HUES48 (cell line): Measurements from ENCODE around the gene ASXL1.
A peak's percentile ranks its signal among the peaks of the same experiment; 100 is the strongest.

Experiments used
- H3K27ac ChIP-seq: one replicate; pipeline ENCODE4 v1.7.0; 2013; ENCODE audit warnings: low read depth, low read length, inconsistent platforms
- H3K27me3 ChIP-seq: 2 replicates; pipeline ENCODE4 v1.6.1; 2013; ENCODE audit warnings: mild to moderate bottlenecking, low read length; ENCODE audit not compliant: control insufficient read depth, insufficient read depth
- H3K36me3 ChIP-seq: 2 replicates; pipeline ENCODE4 v1.6.1; 2013; ENCODE audit warnings: low read length; ENCODE audit not compliant: control insufficient read depth, insufficient read depth
- H3K4me1 ChIP-seq: 2 replicates; pipeline ENCODE4 v1.6.1; 2013; ENCODE audit warnings: mild to moderate bottlenecking, low read length; ENCODE audit not compliant: control insufficient read depth, insufficient read depth
- H3K4me3 ChIP-seq: 2 replicates; pipeline ENCODE4 v1.5.1; 2013; ENCODE audit warnings: mild to moderate bottlenecking, low read depth, low read length
- H3K9ac ChIP-seq: 2 replicates; pipeline ENCODE4 v1.6.1; 2013; ENCODE audit warnings: mild to moderate bottlenecking, low read depth, low read length, moderate library complexity
- H3K9me3 ChIP-seq: 2 replicates; pipeline ENCODE4 v1.6.1; 2013; ENCODE audit warnings: low read length; ENCODE audit not compliant: control insufficient read depth, insufficient read depth

Gene ASXL1

DNA sequence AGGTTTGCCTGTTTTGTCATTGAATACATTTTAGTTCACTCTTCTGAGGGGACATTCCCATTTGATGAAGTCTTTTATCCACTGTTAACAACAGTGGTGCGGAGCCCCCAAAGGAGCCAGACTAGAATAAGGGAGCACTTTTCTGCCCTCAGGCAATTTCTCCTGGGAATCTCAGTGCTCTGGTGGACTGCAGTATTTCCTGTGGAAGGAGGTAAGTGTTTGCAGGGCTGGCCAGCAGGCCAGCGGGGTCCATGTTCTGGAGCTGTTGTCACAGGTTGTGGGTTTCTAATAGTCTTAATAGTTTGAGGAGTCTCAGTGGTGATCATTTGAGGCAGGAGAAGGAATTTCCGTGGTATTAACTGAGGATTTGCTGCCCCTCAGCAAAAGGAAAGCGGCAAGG is 83.5 kb downstream of the ASXL1 start:
- Histone ChIP-seq H3K4me1 (peaks cover 7% of the 10 kb centered on the region; the same call in 1 of the 2 replicates), H3K27me3 (no peaks in the 10 kb centered on the region), H3K27ac (no peak overlapping the region), H3K9ac (no peak overlapping the region), H3K36me3 (peaks cover 16% of the 10 kb centered on the region), H3K9me3 (no peaks in the 10 kb centered on the region), H3K4me3 (no peak overlapping the region)

DNA sequence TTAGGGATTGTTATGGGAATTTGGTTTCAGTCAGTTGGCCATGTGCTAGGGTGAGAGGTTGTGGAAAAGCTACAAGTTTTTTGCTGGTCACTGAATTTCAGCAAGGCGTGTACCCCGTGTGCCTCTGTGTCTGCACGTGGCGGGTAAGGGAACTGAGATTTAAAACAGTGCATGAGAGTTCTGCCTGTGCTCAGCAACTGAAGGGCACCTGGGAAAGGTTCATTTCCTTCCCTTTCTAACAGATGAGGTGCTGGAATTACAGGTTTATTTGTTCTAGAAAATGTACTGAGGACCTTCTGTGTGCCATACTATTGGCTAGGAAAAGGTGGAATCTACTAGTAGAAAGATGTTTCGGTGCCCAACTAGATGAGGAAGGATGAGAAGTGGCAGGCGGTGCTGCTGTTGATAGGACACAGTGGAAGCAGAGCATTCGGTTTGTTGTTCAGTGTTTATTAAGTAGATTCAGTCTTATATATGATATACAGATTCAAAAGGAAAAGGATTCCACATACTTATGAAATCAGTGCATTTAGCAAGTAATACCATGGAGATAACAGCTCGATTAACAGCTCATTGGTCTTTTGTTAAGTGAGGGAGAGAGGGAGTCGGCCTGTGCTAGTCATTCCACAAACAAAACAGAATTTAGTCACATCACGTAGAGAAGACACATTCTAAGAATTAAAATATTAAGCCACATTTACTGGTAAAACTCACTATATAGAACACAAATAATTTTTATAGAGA is 84.7 kb downstream of the ASXL1 start:
- H3K9ac ChIP-seq, result no peak overlapping the region
- H3K36me3 ChIP-seq, result peaks cover 24% of the 10 kb centered on the region
- no peaks in the 10 kb centered on the region for H3K9me3 ChIP-seq

DNA sequence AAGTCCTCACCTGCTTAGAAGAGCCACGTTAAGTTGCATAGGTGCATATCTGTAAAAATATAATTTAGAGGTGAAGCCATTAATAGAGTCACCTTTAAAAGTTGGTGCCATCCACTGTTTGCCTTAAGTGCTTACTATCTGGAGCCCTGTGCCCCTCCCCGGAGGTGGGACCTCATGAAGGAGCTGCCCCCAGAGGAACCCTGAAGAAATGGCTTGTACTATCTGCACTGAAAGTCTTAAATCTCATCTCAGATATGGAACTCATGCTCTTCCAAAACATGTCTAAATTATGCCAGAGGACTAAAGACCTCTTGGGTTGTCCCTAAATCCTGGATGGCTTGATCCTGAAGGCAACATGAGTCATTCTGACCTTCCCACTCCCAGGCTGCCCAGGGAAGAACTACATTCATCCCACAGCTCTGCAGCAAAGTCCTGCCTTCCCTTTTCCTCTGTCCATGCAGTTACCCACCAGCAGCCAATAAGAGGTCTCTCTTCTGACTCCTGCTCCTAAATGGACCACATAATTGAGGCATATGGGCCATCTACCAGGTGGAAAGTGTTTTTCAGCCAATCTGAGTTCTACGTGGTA is 85.3 kb downstream of the ASXL1 start:
- no peak overlapping the region for H3K9ac ChIP-seq
- H3K4me3 ChIP-seq, result no peak overlapping the region
- H3K27me3 ChIP-seq, result no peaks in the 10 kb centered on the region
- peak overlapping the region; percentile 2 for H3K27ac ChIP-seq
- peaks cover 25% of the 10 kb centered on the region for H3K36me3 ChIP-seq
- H3K4me1 ChIP-seq, result peaks cover 7% of the 10 kb centered on the region; the same call in 1 of the 2 replicates
- no peaks in the 10 kb centered on the region for H3K9me3 ChIP-seq

More for the DNA sequence above, 84.7 kb downstream of the ASXL1 start:
- H3K27me3 ChIP-seq, result no peaks in the 10 kb centered on the region
- peaks cover 7% of the 10 kb centered on the region; the same call in 1 of the 2 replicates for H3K4me1 ChIP-seq
- no peak overlapping the region for H3K27ac ChIP-seq
- no peak overlapping the region for H3K4me3 ChIP-seq

DNA sequence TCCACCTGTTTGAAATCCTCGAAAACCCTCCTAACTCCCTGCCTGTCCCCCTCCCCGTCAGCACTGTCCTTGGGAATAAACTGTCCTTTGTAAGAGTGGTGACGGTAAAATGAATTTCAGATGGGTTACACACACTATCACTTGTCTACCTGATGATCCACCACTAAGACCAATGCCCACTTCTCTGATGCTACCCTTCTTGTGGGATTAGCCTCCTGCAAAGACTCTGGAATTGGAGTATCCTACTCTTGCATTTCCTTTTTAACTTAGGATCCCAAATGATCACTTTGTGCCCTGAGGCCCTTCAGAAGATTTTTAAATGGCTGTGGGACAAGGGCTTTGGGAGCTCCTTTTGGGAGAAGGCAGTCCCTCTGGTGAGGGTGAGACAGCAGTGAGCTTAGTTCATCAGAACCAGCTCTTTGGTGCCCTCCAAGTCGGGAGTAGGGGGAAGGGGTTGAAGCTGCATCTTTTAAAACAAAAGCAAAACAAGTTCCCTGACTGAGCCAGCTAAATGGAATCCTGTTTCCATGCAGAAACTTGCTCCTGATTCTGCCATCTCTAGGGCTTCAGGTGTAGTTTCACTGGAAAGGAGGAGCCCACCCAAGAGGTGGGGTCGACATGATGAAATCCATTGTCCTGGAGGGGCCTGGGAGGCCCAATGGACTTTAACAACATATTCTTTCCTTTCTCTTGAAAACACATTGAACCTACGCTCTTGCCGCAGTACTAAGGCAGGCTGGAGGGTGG is 86.5 kb downstream of the ASXL1 start:
- H3K36me3 ChIP-seq, result peaks cover 31% of the 10 kb centered on the region
- no peaks in the 10 kb centered on the region for H3K27me3 ChIP-seq
- H3K27ac ChIP-seq, result peak overlapping the region; percentile 37
- no peak overlapping the region for H3K9ac ChIP-seq
- H3K9me3 ChIP-seq, result no peaks in the 10 kb centered on the region
- no peak overlapping the region for H3K4me3 ChIP-seq
- peaks cover 7% of the 10 kb centered on the region; the same call in 1 of the 2 replicates for H3K4me1 ChIP-seq

DNA sequence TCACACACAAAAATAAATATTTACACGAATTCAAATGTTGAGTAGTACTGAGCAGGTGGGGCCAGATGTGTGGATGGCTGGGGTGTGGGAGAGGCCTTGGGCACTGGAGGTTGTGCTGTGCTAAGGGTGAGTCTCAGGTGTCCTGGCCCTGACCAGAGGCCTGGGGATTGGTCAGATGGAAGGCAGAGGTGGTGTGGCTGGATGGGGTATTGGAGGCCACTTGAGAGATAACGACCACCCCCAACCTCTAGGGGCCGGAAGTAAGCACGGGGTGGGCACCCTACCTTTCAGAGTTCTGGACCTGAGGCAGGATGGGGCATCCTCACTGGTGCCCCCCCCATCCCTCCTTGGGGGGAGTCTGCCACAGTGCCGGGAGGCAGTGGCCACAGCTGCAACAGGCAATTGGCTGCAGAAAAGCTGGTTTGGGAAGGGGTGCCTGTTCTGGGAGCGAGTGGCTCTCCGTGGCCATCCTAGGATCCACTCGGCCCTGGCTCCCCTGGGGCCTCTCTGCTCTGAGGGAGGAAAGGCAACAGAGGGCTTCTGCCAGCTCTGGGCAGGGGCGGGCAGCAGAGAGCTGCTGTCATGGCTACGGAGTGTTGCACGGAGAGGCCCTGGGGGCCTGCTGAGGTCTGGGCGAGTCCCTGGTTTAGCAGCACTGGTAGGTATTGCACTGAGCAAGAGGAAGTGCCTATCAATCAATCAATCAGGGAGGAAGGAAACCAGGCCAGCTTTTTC is 87.6 kb downstream of the ASXL1 start:
- Histone ChIP-seq H3K9ac (no peak overlapping the region), H3K36me3 (peaks cover 42% of the 10 kb centered on the region), H3K4me3 (no peak overlapping the region), H3K27me3 (no peaks in the 10 kb centered on the region), H3K4me1 (peaks cover 7% of the 10 kb centered on the region; the same call in 1 of the 2 replicates), H3K9me3 (no peaks in the 10 kb centered on the region), H3K27ac (no peak overlapping the region)

DNA sequence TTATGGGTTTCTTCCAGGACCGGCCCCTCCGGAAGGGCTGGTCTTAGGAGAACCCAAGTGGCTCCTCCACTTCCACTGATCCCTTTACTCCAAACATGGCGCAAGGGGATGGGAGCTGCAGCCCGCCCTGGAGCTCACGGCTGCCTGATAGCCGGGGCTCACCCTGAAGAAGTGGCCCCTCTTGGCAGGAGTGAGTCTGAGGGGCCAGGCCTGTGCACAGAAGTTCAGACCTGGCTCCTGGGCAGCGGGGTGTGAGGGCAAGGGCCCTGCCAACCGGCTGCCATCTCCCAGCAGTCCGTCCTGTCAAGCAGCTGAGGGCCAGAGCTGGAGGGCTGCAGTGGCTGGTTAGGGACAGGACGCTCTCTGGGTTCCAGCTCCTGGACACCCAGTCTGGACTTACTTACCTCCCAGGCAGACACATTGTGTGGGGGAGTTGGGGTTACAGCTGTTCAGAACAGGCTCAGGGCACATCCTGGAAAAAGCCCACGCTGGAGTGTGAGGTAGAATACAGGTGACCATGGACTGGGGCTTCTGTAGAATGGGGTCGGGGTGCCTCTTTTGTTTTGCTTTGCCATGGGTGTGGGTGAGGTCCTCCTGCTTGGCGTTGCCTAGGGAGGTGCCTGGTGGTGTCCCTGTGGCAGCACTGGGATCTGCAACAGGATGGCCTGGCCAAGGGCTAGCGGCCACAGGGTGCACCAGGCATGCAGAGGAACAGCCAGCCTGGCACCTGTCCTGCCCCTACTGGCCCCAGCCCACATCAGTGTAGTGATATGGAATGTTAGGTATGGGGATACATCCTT is 88.4 kb downstream of the ASXL1 start:
- Histone ChIP-seq H3K27ac (no peak overlapping the region), H3K4me1 (peaks cover 7% of the 10 kb centered on the region; the same call in 1 of the 2 replicates), H3K9me3 (no peaks in the 10 kb centered on the region), H3K9ac (no peak overlapping the region), H3K4me3 (no peak overlapping the region), H3K27me3 (no peaks in the 10 kb centered on the region), H3K36me3 (peaks cover 49% of the 10 kb centered on the region)

DNA sequence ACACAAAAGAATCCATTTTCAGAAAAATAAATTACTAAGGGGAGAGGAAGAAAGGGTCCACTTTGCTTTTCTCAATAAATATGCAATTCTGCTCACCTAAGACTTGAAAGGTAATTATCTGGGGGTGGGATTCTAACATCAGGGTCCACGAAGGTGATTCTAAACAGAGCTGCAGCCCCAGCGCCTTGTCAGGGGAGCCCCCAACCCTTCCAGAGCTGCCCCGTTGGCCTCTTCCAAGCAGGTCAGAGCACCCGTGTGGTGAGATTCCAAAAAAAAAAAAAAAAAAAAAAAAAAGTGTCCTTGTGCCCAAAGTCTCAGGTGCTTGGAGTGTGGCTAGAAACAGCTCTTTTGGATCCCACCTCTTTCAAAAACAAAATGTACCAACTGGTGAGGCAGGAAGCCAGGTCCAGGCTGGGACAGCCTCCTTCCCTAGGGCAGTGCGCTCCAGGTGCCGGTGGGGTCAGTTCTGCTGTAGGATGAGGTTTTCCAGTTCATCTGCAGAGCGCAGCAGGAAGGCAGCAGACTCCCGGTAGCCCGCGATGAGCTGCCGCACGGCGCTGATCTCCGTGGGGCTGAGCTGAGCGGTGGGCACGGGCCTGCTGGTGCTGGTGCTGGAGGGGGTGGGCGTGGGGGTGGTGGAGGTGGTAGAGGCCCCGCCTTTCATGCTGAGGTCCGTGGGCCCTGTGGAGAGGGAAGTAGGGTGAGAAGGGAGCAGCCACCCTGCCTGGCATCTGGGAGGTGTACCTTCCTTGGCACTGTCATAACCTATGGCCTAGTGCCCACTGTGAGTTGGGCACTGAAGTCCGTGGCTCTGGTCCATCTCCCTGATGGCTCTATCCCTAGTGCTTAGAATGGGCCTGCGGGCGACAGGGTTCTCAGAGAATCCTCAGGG is 89.3 kb downstream of the ASXL1 start:
- Histone ChIP-seq H3K27ac (no peak overlapping the region), H3K36me3 (peaks cover 58% of the 10 kb centered on the region), H3K27me3 (no peaks in the 10 kb centered on the region), H3K9ac (no peak overlapping the region), H3K4me3 (no peak overlapping the region), H3K9me3 (no peaks in the 10 kb centered on the region), H3K4me1 (peaks cover 7% of the 10 kb centered on the region; the same call in 1 of the 2 replicates)

DNA sequence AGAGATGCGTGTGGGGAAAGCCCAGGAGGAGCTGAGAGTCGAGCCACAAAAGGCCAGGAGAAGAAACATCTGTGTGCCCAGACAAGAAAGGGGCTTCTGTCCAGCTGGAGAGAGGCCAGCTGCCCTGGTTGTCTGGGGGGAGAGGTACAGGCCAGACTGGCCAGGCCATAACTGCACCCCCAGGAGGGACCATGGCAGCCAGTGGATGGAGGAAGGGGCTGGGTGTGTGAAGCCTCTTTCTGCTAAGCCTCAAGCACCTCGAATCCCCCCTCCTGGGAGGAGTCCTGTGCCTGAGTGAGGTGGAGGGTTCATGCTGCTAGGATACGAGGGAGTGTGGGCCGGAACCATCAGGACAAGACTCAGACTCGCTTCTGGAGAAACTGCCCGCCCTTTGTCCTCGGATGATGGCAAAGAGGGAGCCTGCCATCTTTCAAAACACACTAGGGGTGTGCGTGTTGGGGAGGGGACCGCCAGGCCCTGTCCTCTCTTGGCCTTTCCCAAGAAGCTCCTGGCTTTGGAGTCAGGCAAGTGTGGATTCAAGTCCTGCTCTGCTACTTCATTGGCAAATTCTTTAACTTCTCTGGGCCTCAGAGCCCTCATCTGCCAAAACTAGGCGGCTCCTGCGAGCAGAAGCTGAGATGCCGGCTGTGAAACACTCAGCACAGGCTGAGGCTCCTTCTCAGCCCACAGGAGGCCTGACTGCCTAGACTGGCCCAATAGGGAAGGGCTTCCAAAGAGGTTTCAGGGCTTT is 90.3 kb downstream of the ASXL1 start:
- Histone ChIP-seq H3K4me3 (no peak overlapping the region), H3K9me3 (no peaks in the 10 kb centered on the region), H3K4me1 (peaks cover 7% of the 10 kb centered on the region; the same call in 1 of the 2 replicates), H3K9ac (no peak overlapping the region), H3K27me3 (no peaks in the 10 kb centered on the region), H3K36me3 (peaks cover 67% of the 10 kb centered on the region), H3K27ac (no peak overlapping the region)
